ENCODE data around the gene DNAH17.

DNAH17 gene, protein sequence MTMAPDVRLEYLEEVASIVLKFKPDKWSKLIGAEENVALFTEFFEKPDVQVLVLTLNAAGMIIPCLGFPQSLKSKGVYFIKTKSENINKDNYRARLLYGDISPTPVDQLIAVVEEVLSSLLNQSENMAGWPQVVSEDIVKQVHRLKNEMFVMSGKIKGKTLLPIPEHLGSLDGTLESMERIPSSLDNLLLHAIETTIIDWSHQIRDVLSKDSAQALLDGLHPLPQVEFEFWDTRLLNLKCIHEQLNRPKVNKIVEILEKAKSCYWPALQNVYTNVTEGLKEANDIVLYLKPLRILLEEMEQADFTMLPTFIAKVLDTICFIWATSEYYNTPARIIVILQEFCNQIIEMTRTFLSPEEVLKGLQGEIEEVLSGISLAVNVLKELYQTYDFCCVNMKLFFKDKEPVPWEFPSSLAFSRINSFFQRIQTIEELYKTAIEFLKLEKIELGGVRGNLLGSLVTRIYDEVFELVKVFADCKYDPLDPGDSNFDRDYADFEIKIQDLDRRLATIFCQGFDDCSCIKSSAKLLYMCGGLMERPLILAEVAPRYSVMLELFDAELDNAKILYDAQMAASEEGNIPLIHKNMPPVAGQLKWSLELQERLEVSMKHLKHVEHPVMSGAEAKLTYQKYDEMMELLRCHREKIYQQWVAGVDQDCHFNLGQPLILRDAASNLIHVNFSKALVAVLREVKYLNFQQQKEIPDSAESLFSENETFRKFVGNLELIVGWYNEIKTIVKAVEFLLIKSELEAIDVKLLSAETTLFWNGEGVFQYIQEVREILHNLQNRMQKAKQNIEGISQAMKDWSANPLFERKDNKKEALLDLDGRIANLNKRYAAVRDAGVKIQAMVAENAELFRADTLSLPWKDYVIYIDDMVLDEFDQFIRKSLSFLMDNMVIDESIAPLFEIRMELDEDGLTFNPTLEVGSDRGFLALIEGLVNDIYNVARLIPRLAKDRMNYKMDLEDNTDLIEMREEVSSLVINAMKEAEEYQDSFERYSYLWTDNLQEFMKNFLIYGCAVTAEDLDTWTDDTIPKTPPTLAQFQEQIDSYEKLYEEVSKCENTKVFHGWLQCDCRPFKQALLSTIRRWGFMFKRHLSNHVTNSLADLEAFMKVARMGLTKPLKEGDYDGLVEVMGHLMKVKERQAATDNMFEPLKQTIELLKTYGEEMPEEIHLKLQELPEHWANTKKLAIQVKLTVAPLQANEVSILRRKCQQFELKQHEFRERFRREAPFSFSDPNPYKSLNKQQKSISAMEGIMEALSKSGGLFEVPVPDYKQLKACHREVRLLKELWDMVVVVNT (N-terminal part only)

DNA sequence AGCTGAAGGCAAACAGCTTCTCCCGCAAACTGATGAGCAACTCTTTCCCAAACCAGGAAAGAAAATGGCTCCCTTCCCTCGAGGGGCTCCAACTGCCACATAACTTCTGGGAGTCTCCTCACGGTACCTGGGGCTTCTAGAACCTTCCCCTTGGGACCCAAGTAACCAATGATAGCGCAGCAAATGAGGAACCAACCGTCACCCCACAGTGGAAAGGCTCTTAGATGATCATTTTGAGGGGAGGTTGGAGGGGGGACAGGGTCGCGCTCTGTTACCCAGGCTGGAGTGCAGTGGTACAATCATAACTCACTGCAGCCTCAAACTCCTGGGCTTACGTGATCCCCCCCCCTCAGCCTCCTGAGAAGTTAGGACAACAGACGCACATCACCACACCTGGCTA, at the start of gene DNAH17:
Gene DNAH17 (minus strand): TSS at position 101 of the 400 bp plus-strand sequence. CDS start 2,339 bp downstream, outside the sequence.
- DNase-seq = no peak

DNA sequence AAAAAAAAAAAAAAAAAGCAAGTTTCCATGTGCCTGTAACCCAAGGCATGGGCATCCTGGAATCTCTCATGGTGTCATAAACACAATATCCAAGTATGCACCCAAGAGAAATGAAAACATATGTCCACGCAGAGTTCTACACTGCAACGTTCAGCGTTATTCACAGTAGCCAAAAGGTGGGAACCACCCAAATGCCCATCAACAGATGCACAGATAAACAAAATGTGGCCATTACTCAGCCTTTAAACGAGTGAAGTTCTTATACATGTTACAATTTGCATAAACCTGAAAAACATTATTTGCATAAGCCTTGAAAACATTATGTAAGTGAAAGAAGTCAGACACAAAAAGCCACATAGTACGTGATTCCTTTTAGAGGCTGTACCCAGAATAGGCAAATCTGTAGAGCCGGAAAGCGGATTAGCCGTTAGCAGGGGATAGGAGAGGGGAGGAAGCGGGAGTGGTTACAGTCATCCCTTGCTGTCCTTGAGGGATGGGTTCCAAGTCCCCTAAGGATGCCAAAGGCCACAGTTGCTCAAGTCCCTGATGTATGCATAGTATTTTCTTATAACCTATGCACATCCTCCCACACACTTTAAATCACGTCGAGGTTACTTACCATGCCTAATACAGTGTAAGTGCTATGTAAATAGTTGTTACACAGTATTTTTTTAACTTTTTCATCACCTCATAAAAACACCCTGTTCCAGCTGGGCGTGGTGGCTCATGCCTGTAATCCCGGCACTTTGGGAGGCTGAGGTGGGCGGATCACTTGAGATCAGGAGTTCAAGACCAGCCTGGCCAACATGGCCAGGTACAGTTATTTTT, 47.3 kb upstream of the DNAH17 start:
- DNase-seq = no peak

DNA sequence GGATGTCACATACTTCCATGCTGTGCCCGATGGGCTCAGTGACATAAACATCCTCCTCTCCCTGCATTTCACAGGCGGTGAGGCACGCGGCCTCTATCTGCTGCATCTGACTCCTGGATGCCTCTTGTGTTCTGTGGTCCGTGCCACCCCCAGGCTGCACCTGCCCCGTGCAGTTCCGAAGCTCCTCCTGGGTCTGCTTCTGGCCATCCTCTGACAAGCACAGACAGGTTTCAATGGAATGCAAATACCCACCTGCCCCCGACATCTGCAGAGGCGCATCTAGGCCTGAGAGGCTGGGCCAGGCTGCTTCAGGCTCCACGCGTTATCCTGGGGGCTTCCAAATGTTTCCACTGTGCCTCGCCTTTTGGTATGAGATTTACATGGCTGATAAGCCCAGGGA, 46.3 kb upstream of the DNAH17 start:
- DNase-seq = no peak

DNA sequence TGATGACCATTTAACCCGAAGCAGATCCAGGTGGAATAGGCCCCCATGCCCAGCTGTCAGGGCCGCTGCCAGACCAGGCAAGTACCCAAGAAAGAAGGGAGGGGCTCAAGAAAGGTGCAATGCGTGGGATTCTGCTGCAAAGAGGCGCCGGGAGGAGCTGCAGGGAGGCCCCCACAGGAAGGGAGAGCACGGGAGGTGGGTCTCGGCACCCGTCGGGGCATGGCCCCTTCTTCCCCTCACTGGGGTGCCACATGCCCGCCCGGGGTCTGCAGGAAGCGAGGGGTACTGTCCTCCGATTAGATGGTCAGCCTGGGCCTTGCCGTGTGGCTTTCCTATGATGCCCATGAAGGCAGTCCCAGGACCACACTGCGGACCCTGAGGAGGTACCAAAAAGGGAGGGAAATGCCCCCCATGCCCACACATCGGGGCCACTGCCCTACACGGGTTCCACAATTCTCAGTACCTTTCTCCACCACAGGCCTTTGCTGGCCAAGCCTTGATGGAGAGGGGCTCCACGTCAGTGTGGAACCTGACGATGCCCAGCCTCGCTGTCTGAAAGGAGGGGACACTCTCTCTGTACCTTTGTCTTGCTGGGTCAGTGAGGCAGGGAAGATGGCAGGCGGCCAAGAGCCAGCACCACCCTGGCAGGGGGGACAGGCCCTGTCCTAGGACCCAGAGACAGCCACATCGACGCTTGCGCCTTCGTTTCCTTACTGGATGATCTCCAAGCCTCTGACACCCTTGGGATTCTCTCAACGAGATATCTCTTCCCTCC, 45.5 kb upstream of the DNAH17 start:
- no peak for DNase-seq

DNA sequence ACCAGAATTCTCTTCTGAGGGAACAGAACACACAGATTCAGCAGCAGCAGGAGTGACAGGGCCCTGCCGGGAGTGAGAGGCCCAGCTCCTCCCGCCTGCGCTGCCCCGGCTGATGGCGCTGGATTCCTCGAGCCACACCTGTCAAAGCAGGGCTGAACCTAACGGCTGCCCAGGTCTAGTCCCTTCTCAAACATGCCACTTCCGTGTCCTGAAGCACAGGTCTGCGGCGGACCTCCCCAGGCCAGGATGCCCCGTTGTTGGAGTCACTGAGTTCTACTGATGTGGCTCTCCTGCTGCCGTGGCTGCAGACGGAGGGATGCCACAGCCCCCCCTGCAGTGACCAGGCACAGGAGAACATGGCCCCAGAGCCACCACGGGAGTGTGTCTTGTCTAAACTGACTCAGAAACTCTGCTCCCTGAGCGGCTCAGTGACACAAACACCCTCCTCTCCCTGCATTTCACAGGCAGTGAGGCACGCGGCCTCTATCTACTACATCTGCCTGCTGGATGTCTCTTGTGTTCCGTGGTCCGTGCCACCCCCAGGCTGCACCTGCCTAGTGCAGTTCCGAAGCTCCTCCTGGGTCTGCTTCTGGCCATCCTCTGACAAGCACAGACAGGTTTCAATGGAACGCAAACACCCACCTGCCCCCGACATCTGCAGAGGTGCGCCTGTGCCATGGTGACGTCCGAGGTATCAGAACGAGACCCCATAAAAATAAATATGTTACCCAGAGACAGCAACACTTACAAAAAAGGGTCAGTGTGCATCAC, 44.7 kb upstream of the DNAH17 start:
- DNase-seq = no peak

DNA sequence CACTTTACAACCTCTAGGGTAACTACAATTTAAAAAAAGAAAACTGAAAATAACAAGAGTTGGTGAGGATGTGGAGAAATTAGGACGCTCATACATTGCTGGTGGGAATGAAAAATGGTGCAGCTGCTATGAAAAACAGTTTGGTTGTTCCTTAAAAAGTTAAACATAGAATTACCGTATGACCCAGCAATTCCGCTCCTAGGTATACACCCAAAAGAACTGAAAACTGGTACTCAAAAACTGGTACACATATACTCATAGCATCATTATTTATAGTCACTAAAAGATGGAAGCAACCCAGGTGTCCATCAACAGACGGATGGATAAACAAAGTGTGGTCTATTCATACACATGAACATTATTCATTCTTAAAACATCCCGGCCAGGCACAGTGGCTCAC, 42.9 kb upstream of the DNAH17 start:
- no peak for DNase-seq

DNA sequence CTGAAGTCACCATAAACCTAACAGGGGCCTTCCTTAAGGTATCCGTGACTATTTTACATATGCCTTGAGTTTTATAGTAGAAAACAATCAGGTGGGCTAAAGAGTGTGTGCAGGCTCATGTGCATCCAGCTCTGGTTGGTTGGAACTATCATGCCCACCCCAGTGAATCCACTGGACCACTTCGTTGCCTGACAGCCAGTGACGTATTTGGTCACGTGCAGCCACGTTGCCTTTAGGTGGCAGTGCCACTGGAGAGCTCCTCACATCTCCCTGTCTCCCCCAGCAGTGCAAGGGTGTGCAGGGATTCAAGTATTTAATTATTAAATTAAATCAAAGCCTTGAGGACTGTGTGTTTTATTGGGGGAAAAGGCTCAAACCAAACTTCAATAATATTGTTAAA, 42.1 kb upstream of the DNAH17 start:
- no peak for DNase-seq

DNA sequence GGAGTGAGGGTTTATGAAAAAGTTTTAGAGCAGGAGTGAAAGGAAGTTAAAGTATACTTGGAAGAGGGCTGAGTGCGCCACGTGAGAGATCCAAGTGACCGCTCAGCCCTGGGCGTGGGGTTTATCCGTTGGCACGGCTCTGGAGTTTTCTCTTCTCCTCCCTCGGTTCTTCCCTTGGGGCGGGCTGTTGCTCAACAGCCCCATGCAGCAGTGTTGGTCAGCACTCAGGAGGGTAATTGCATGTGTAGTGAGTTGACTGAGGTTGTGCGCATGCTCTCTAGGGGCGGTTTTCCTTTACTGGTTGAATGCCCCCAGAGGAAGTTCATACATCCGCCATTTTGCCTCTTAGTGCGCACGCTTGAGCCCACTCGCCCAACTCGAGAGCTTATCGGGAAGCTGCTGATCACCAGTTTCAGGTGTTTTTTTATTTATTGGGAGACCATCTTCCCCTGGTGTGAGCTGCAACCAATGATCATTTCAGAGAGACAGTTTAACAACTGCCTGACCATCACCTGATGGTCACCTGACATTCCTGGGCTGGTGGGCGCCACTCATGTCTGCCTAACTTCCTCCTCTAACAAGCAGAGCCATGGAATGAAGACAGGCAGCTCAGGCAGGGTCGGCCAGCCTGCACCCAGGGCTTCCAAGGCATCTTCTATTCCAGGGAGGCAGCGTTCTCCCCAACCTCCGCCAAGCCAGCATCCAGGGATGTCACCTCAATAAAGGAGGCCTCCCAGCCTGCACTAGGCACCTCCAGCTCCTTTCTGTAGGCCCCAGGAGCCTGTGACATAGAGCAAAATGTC, 41.3 kb upstream of the DNAH17 start:
- no peak for DNase-seq

DNA sequence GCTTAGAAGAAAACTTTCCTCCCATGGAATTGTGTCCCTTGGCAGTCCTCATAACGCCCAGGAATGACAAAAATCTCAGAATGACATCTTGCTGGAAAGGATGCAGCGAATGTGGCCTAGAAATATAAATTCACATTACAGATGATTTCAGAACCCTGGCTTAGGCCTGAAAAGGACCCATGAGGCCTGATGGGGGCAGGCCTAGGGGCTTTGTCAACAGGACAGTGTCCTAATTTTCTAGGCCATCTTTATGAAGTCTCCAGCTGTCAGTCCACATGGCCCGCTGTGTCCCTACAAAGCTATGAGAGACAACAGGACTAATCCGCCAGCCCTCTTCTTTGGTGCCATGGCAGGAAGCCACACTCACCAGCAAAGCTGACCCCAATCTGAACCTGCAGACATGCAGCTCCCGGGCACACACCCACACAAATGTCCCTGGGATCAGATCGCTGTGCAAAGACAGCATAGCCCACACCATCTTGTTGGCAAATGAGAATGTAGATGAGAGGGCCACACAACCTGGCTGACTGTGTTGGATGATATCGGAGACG, 40.4 kb upstream of the DNAH17 start:
- no peak for DNase-seq

DNA sequence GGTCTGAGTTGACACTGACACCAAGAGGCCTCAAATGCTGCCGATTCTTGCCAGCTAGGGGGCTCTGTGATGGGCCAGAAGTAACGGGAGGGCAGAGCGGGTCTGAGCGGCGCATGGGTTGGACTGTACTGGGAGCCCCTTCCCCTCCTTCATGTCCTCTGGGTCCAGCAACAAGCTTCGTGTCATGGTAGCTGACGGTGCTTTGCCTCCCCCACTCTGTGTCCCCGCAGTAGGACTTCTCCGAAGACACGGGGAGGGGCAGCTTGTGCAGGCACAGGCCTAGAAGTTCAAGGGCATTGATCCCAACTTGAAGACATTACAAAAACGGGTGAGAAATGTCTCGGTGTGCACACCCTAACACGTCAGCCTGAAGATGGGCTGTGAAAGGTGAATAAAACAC, 39.8 kb upstream of the DNAH17 start:
- no peak for DNase-seq

DNA sequence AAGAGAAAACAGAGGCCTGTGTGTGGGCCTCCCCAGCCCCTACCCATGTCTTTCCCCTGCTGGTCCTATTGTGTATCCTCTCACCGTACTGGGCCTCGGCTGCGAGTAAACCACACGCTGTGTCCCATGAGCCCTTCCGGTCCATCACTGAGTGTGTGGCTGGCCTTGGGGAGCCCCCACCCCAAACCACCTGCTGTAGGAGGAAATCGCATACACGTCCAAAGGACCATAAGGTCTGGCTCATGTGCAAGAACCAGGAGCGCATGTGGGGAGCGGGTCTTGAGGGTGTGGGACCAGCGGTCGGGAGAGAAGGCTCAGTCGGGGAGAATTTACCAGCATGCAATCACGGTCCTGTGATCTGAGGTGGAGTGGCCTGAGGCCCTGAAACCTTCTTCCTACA, 38.4 kb upstream of the DNAH17 start:
- DNase-seq = no peak

DNA sequence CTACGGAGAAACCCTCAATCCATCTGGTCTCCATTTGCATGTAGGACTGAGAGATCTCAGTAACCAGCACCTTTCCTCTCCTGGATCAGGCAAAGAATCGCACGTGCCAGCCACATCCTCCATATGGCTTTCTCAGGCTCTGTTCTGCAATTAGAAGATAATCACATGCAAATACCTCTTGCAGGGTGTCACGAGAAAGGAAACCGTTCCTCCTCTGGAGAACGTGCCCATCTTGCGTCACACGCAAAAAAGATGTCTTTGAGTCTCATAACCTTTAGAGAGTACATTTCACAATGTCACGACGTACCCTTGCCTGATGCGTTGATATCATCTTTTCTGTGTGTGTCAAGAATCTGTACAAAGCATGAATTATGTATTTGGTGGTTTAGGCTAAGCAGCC, 36.2 kb upstream of the DNAH17 start:
- DNase-seq = no peak

DNA sequence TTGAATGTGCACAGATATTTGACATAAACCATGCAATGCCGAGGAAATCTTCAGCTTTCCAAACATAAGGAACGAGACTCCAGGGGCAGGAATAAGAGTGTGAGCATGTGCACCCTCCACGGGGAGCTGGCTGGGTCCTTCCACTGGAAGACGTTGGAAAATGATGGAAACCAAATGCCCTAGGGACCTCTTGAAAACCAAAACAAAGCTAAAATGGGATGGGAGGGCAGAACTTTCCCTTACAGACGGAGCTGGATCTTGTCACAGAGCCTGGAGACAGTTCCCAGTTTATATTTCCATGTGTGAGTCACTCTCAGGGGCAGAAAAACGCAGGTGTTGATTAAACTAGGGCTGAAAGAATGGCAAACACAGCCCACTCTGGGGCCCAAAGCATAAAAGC, 34.4 kb upstream of the DNAH17 start:
- no peak for DNase-seq

DNA sequence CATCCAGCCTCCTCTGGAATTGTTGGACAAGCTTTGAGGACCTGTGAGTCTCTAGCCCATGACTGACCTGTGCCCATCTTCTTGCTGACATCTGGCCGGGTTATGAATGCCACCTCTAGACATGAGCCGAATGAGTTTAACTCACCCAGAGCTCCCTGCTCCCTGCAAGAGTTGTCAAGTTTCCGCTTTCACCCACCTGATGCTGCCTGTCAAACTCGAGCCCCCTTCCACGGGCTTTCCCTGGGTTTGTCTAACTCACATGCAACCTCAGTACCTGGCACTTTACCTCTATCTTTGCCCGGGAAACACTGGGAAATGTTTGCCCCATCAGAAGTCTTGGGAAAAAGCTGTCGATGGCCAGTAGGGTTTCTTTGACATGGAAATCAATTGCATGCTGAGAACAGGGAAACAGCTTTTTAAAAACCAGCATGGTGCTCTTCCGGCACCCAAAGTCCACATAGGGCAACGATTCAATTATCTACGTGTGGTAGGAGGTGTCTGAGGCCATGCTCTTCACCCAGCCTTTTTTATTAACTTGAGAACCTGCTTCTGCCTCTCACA, 33.8 kb upstream of the DNAH17 start:
- DNase-seq = no peak

DNA sequence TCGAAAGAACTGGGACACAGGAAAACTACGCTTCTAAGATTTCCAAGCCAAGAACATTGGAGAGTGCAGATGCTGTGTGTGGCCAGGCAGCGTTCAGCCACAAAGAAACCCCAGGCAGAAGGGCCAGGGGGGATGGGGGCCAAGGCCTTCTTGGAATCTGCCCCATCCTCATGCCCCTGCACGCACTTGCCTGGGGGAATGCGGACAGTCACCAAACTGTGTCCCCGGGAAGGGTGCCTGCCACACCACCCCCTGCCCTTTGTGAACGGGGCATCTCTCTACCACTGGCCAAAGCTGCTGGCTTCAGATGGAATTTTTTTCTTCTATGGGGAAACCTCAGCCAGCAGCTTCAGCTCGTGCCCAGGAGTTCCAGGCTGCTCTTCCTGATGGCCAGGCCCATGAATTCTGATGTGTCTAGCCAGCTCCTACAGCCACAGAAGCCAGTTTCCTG, 32.0 kb upstream of the DNAH17 start:
- DNase-seq = no peak

DNA sequence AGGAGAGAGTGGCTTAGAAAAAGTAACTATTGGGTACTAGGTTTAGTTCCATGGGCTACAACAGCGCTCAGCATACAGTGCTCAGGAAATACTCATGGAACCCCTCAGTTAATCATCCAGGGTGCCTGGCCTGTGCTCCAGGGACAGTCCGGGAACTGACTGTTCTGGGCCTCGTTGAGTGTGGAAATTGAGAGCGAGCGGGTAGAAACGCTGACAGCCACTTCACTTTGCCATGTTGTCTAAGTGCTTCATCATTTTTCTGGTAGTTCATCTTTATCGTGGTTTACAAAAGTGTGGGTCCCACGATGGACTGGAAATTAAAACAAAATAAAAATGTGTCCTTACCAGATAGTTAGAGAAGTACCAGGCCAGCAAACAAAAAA, 31.6 kb upstream of the DNAH17 start:
- no peak for DNase-seq

DNA sequence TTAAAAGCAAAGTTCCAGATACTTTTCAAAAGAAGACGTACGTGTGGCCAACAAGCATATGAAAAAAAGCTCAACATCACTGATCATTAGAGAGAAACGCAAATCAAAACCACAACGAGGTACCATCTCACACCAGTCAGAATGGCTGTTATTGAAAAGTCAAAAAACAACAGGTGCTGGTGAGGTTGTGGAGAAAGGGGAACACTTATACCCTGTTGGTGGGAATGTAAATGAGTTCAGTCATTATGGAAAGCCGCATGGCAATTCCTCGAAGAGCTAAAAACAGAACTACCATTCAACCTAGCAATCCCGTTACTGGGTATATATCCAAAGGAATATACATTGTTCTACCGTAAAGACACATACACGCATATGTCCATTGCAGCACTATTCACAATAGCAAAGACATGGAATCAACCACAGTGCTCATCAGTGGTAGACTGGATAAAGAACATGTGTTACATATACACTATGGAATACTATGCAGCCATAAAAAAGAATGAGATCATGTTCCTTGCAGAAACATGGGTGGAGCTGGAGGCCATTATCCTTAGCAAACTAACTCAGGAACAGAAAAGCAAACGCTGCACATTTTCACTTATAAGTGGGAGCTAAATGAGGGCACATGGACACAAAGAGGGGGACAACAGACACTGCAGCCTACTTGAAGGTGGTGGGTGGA, 31.1 kb upstream of the DNAH17 start:
- no peak for DNase-seq

DNA sequence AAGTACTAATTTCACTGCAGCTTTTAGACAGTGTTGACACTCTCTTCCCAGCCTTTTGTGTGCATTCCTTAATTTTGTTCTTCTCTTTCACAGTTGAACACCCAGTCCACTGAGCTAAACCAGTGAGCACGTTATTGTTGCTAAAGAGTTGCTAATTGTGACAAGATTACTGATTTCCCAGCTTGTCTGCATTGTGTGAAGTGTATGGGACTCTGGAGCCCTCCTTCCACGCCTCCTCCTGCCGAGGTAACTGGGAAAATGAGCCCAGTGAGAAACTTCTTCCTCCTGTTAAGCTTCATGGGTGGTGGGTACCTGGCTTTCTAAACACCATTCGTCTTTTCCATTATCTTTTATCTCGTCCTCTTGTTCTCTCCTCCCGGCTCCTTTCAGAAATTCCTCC, 29.8 kb upstream of the DNAH17 start:
- DNase-seq = no peak

DNA sequence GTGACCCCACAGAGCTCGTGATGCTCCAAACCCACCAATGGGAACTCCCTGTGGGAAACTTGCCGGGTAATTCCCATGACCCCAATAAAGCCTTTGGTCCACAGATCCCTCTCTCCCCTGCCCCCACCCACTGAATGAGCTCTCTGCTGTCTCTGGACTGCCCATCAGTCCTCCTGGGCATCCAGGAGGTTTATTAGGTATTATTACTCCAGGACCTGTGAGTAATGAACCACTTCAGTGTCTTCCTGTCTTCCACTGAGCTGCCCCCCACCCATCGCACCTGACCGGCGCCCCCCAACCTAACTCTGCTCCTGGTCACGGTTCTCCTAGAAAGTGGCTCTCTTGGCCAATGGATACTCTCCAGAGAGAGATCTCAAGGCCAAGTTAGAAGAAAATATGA, 28.7 kb upstream of the DNAH17 start:
- no peak for DNase-seq

All from NCI-H748 treated with DMSO at 0.1 percent for 48 hours (cell line).